ENCODE measurements around the gene KMT2A.
"Not testable (repeated sequence)": the region's sequence is repeated elsewhere in the genome, so short reads cannot be mapped to it uniquely, and the experiment has no call there.

The KMT2A gene

GRCh38 chr11:118481238-118481637, 44.9 kb downstream of the KMT2A start:
- not testable (repeated sequence) for DNase-seq

- DNase-seq = no peak
These were observed 48.1 kb downstream of the KMT2A start for GRCh38 chr11:118484405-118484804.

GRCh38 chr11:118485273-118485672, 49.0 kb downstream of the KMT2A start:
- no peak for DNase-seq

- DNase-seq = peak in 42 of 51 donors; percentile 3 to 85 (median 26)
These were observed 52.3 kb downstream of the KMT2A start for GRCh38 chr11:118488480-118489109.

GRCh38 chr11:118491041-118491440, 54.7 kb downstream of the KMT2A start:
- no peak for DNase-seq

GRCh38 chr11:118497831-118498230, 61.5 kb downstream of the KMT2A start:
- no peak for DNase-seq

- no peak for DNase-seq
These were observed 66.9 kb downstream of the KMT2A start for GRCh38 chr11:118503216-118503615.

GRCh38 chr11:118511601-118512000, 75.3 kb downstream of the KMT2A start:
- DNase-seq = no peak

- DNase-seq = no peak
These were observed 77.8 kb downstream of the KMT2A start for GRCh38 chr11:118514103-118514502.

- no peak for DNase-seq
These were observed 83.3 kb downstream of the KMT2A start for GRCh38 chr11:118519549-118519948.

GRCh38 chr11:118521892-118522311, 85.6 kb downstream of the KMT2A start:
- no peak for DNase-seq

- peak in 1 of 51 donors; percentile 3 for DNase-seq
These were observed 86.3 kb downstream of the KMT2A start for GRCh38 chr11:118522571-118523072.

- DNase-seq = no peak
These were observed 88.1 kb downstream of the KMT2A start for GRCh38 chr11:118524356-118524755.

GRCh38 chr11:118524757-118525470, 88.6 kb downstream of the KMT2A start:
- no peak for DNase-seq

GRCh38 chr11:118526688-118527087, 90.4 kb downstream of the KMT2A start:
- DNase-seq = no peak

- no peak for DNase-seq
These were observed 90.8 kb downstream of the KMT2A start, which contains the start of gene TTC36 for GRCh38 chr11:118527109-118527508. Gene TTC36, plus strand, starts transcription at chr11:118527474. Its CDS starts 21 bp downstream, at chr11:118527495.

GRCh38 chr11:118528511-118528910, 92.2 kb downstream of the KMT2A start:
- DNase-seq = no peak

GRCh38 chr11:118529584-118530175, 93.4 kb downstream of the KMT2A start:
- no peak for DNase-seq

GRCh38 chr11:118530180-118530682, 93.9 kb downstream of the KMT2A start:
- DNase-seq = peak in 4 of 51 donors; percentile 25 to 49 (median 42)

GRCh38 chr11:118530683-118531596, 94.6 kb downstream of the KMT2A start, which contains the start of gene TMEM25:
Gene TMEM25, plus strand, starts transcription at chr11:118531192. Its CDS starts 610 bp downstream, at chr11:118531802.
- peak in 47 of 51 donors; percentile 15 to 86 (median 62) for DNase-seq

- DNase-seq = peak in 10 of 51 donors; percentile 7 to 80 (median 46)
These were observed 95.3 kb downstream of the KMT2A start for GRCh38 chr11:118531597-118532084.
